Suppressor macrophage (primary cell): ENCODE results near the gene RUBCN.
A peak's percentile ranks its signal among the peaks of the same experiment; 100 is the strongest.
"Not testable (repeated sequence)": the region's sequence is repeated elsewhere in the genome, so short reads cannot be mapped to it uniquely, and the experiment has no call there.

ENCODE experiments used
- DNase-seq, 4 experiments: peaks; one replicate each; pipeline ENCODE4 v3.0.0-alpha.2; 2020 to 2022

The RUBCN gene

GRCh38 chr3:197734667-197735318 is 1.9 kb downstream of the RUBCN start:
- DNase-seq, result peak; percentile 52 to 83 (median 67)

DNA sequence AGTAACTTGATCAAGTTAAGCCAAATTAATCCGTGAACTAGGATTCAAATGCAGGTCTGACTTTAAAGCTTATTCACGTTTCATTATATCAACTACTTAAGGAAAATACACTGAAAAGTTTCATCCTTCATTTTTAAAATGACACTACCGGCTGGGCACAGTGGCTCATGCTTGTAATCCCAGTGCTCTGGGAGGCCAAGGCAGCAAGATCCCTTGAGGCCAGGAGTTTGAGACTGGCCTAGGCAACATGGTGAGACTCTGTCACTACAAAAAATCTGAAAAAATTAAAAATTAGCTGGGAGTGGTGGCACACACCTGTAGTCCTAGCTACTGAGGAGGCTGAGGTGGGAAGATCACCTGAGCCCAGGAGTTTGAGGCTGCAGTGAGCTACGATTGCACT is 3.7 kb downstream of the RUBCN start:
- DNase-seq, result no peak

DNA sequence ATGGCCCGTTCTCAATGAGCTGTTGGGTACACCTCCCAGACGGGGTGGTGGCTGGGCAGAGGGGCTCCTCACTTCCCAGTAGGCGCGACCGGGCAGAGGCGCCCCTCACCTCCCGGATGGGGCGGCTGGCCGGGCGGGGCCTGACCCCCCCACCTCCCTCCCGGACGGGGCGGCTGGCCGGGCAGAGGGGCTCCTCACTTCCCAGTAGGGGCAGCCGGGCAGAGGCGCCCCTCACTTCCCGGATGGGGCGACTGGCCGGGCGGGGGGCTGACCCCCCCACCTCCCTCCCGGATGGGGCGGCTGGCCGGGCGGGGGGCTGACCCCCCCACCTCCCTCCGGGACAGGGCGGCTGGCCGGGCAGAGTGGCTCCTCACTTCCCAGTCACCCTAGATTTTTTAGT is 5.2 kb downstream of the RUBCN start:
- not testable (repeated sequence) for DNase-seq

- not testable (repeated sequence) for DNase-seq
These were observed 5.9 kb downstream of the RUBCN start for GRCh38 chr3:197730770-197731169.

- no peak for DNase-seq
These were observed 6.5 kb downstream of the RUBCN start for GRCh38 chr3:197730200-197730599.

DNA sequence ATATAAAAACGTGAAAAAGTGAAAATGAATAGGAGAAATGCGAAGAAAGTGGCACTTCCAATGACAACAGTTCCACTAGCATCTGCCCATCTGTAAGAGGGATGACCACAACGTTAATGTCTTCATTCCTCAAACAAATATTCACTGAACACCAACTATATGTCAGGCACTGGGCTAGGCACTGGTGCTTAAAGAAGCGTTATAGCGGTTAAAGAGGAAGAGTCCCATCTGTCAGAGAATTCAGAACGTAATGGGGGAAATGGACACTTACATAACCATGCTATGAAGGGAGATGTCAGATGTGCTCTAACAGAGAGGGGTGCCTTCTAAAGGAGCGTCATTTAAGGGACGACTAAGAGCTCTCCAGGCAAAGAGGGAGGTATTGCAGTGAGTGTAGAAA is 8.2 kb downstream of the RUBCN start:
- DNase-seq, result peak in 2 of 4 experiments; percentile 36 to 45

- DNase-seq, result not testable (repeated sequence)
These were observed 8.8 kb downstream of the RUBCN start for GRCh38 chr3:197727878-197728277.

GRCh38 chr3:197722734-197723133 is 14.0 kb downstream of the RUBCN start:
- no peak for DNase-seq

DNA sequence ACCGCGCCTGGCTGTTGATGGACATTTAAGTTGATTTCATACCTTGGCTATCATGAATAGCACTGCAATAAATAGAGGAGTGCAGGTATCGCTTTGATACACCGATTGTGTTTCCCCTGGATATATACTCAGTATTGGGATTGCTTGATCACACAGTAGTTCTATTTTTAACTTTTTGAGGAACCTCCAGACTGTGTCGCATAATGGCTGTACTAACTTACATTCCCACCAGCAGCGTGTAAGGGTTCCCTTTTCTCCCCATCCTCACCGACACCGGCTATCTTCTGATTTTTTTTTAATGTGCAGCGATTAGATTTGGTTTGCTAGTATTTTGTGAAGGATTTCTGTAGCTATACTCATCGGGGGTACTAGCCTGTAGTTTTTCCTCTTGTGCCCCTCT is 16.0 kb downstream of the RUBCN start:
- DNase-seq, result peak; percentile 35 to 60 (median 50)

- DNase-seq, result no peak
These were observed 17.8 kb downstream of the RUBCN start for GRCh38 chr3:197718891-197719290.

DNA sequence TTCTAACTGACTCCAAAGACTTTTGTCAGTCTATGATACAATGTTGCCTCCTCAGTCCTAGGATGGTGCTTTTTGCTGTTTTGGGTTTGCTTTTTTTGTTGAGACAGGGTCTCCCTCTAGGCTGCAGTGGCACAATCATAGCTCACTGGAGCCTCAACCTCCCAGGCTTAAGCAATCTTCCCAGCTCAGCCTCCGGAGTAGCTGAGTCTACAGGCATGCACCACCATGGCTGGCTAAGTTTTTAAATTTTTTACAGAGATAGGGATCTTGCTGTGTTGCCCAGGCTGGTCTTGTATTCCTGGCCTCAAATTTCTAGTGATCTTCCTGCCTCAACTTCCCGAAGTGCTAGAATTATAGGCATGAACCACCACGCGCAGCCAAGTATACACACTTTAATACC is 22.5 kb downstream of the RUBCN start:
- DNase-seq, result no peak

GRCh38 chr3:197713477-197713822 is 23.3 kb downstream of the RUBCN start:
- peak in 1 of 4 experiments; percentile 5 for DNase-seq

DNA sequence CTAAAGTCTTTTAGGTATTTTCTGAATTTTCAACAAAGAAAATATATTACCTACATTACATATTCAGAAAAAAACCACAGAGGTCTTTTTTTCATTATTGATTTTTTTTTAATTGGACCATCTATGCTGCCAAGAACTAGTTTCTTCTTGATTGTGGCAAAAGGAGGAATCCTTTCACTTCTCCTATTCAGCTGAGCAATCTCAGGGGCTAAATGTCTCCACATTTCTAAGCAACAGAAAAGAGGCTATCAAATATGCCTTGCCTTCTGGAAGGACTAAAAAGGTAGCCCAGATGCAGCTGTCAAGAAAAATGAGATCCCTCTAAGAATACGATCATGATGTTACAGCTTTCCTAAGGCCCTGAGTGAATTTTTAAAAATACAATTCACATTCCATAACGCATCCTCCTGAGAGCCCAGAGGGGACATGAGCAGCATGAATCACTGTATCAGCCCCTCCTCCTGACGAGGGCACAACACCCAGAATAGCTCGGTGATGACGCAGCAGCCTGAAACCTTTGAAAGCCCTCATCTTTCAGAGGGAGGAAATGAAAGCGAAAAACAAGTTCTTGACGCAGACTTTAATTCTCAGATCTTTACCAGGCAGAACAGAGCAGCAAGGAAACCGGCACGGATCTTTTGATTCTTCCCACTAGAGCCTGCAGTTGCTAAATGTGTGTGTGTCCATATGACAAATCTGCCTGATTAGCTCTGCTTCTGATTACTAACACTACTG is 24.6 kb downstream of the RUBCN start:
- peak; percentile 92 to 98 (median 94) for DNase-seq

- not testable (repeated sequence) for DNase-seq
These were observed 25.7 kb downstream of the RUBCN start for GRCh38 chr3:197710965-197711364.

GRCh38 chr3:197709135-197709534 is 27.6 kb downstream of the RUBCN start:
- peak; percentile 28 to 64 (median 56) for DNase-seq

GRCh38 chr3:197706658-197707057 is 30.0 kb downstream of the RUBCN start:
- DNase-seq, result no peak

DNA sequence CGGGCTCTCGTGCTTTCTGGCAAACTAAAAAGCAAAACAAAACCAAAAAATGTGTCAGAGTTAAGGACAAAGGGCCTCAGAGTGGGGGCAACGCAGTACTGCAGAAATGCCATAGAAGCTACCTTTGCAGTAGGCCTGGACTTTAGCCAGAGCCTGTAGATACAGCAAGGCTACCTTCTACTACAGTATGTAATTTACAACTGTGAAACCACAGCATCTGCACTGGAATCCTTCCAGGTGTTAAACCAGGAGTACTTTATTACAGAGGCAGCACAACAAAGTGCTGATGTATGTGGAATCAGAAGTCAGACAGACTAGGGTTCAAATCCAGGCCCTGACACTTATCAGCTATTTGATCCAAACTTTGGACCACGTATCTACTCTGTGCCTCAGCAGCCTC is 34.9 kb downstream of the RUBCN start:
- DNase-seq, result no peak

GRCh38 chr3:197700095-197700494 is 36.6 kb downstream of the RUBCN start:
- DNase-seq, result no peak

GRCh38 chr3:197697355-197697754 is 39.3 kb downstream of the RUBCN start:
- DNase-seq, result no peak

GRCh38 chr3:197694251-197694650 is 42.5 kb downstream of the RUBCN start:
- DNase-seq, result no peak

GRCh38 chr3:197692641-197693040 is 44.1 kb downstream of the RUBCN start:
- peak; percentile 66 to 84 (median 71) for DNase-seq

- DNase-seq, result no peak
These were observed 46.0 kb downstream of the RUBCN start for GRCh38 chr3:197690754-197691153.

- no peak for DNase-seq
These were observed 49.1 kb downstream of the RUBCN start for GRCh38 chr3:197687570-197687969.

DNA sequence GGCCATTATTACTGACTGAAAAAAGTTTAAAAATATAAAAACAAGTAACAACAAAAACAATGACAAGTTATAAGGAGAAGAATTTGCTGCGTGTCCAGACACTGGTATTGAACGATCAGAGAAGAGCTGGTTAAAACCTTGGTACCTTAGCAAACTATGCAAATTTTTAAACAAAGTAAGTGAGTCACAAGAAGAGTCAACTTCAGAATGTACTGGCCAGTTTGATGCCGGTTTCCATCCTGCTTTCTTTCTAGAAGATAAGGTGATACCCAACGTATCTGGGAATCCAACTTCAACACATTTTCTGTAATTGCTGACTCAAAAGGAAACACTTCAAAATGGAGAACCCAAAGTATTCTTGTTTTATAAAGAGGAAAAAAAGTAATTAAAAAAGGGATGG is 49.8 kb downstream of the RUBCN start:
- DNase-seq, result no peak
